HL-60 (cell line): ENCODE results near the gene ZC3H10.

Source experiments
- CTCF ChIP-seq: IDR thresholded peaks from one replicate; pipeline ENCODE4 v1.5.1; 2011; ENCODE audit warnings: low read length, control low read depth, inconsistent platforms; ENCODE audit not compliant: insufficient read depth
- GABPA ChIP-seq: IDR thresholded peaks from 2 replicates; pipeline ENCODE4 v1.6.1; 2012; ENCODE audit warnings: low read depth
- POLR2AphosphoS5 ChIP-seq: IDR thresholded peaks from 2 replicates; pipeline ENCODE4 v1.6.1; 2012; ENCODE audit warnings: low read depth

- no peak for TF ChIP-seq GABPA
- no peak for TF ChIP-seq CTCF
- TF ChIP-seq POLR2AphosphoS5: no peak
Measured at GRCh38 chr12:56155256-56155845, 37.3 kb downstream of the ZC3H10 start.
